ENCODE measurements around the gene DYNLT2B.
A peak's percentile ranks its signal among the peaks of the same experiment; 100 is the strongest.

Gene DYNLT2B

GRCh38 chr3:196292286-196292923 is 25.6 kb downstream of the DYNLT2B start:
- Histone ChIP-seq H3K4me3 (ENCODE audit: low read depth in 1 of 2, low read length in 2 of 2) (no peak overlapping the region), H3K36me3 (ENCODE audit: control insufficient read depth in 1 of 2, insufficient read depth in 2 of 2, low read length in 2 of 2) (no peaks in the 10 kb centered on the region), H3K27ac (ENCODE audit: low read length) (no peak overlapping the region), H3K9me3 (ENCODE audit: control insufficient read depth in 1 of 2, low read length in 2 of 2) (no peaks in the 10 kb centered on the region), H3K27me3 (ENCODE audit: low read depth, low read length) (no peaks in the 10 kb centered on the region), H3K4me1 (ENCODE audit: control insufficient read depth in 1 of 2, insufficient read depth in 2 of 2, low read length in 2 of 2) (no peaks in the 10 kb centered on the region)

DNA sequence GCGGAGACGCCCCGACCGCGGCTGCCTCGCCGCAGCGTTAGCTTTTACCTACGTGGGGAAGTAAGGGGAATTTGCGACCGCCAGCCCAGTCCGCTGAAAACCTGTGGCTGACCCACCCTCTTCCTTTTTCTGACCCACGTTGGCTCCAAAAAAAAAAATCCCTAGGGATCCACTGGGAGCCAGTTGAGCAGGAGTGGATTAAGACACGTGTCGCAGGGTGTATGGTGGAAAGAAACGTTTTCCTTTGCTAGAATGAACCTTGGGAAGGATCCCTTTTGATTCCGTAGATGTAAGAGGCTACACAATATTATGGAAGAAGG is 29.9 kb downstream of the DYNLT2B start:
- Histone ChIP-seq H3K4me1 (ENCODE audit: control insufficient read depth in 1 of 2, insufficient read depth in 2 of 2, low read length in 2 of 2) (peaks cover 0 to 20% of the 10 kb centered on the region in 2 donors), H3K36me3 (ENCODE audit: control insufficient read depth in 1 of 2, insufficient read depth in 2 of 2, low read length in 2 of 2) (no peaks in the 10 kb centered on the region), H3K9me3 (ENCODE audit: control insufficient read depth in 1 of 2, low read length in 2 of 2) (no peaks in the 10 kb centered on the region), H3K27ac (ENCODE audit: low read length) (peak overlapping the region; percentile 95), H3K4me3 (ENCODE audit: low read depth in 1 of 2, low read length in 2 of 2) (peak overlapping the region; percentile 93 to 98), H3K27me3 (ENCODE audit: low read depth, low read length) (no peaks in the 10 kb centered on the region)

- Histone ChIP-seq H3K4me1 (ENCODE audit: control insufficient read depth in 1 of 2, insufficient read depth in 2 of 2, low read length in 2 of 2) (peaks cover 0 to 20% of the 10 kb centered on the region in 2 donors), H3K4me3 (ENCODE audit: low read depth in 1 of 2, low read length in 2 of 2) (peak within 1 kb of the TSS; percentile 93 to 98), H3K9me3 (ENCODE audit: control insufficient read depth in 1 of 2, low read length in 2 of 2) (no peaks in the 10 kb centered on the region), H3K36me3 (ENCODE audit: control insufficient read depth in 1 of 2, insufficient read depth in 2 of 2, low read length in 2 of 2) (no peaks in the 10 kb centered on the region), H3K27me3 (ENCODE audit: low read depth, low read length) (no peaks in the 10 kb centered on the region), H3K27ac (ENCODE audit: low read length) (peak within 1 kb of the TSS; percentile 95)
Measured at GRCh38 chr3:196287440-196288140, 30.4 kb downstream of the DYNLT2B start, which contains the start of gene PCYT1A. TSS of gene PCYT1A (minus strand) at chr3:196287726. CDS start at chr3:196270531, 17,195 bp downstream.

DNA sequence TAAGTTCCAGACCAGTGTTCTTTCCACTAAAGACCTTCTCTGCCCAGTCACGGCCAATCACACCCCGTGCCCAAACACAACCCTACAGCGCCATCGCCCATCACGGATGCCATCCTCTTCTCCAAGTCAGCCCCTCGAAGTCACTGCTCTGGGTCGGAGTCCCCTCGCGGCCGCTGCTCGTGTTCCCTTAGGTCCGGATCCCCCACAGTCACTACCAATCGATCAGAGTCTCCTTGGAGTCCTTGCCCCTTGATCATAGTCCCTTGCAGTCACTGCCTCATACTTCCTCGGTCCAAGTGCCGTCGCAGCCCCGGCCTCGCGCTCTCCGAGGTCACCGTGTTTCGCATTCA is 31.0 kb downstream of the DYNLT2B start:
- Histone ChIP-seq H3K4me1 (ENCODE audit: control insufficient read depth in 1 of 2, insufficient read depth in 2 of 2, low read length in 2 of 2) (peaks cover 0 to 20% of the 10 kb centered on the region in 2 donors), H3K27ac (ENCODE audit: low read length) (peak overlapping the region; percentile 95)

DNA sequence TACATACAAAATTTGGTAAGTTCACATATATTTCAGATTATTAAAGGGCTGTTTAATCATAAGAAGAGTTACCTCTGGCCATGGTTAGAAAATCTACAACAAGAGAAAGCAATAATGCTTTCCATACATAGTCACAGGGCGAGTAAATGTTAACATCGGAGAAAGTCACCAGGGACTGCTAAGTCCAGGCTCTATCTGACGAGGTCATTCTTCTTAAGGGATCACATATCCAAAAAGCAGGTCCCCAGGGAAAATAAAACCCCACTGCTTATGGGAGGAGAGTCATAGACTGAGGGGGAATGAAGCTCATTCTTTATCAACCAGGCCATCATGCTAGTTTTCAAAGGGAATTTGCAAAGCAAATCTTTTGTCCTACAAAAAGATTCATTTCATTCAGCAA is 33.6 kb downstream of the DYNLT2B start:
- Histone ChIP-seq H3K36me3 (ENCODE audit: control insufficient read depth in 1 of 2, insufficient read depth in 2 of 2, low read length in 2 of 2) (no peaks in the 10 kb centered on the region), H3K9me3 (ENCODE audit: control insufficient read depth in 1 of 2, low read length in 2 of 2) (no peaks in the 10 kb centered on the region), H3K27me3 (ENCODE audit: low read depth, low read length) (no peaks in the 10 kb centered on the region), H3K4me3 (ENCODE audit: low read depth in 1 of 2, low read length in 2 of 2) (no peak overlapping the region), H3K27ac (ENCODE audit: low read length) (no peak overlapping the region), H3K4me1 (ENCODE audit: control insufficient read depth in 1 of 2, insufficient read depth in 2 of 2, low read length in 2 of 2) (peaks cover 3 to 21% of the 10 kb centered on the region in 2 donors)

More for the DNA sequence above, 31.0 kb downstream of the DYNLT2B start:
- Histone ChIP-seq H3K27me3 (ENCODE audit: low read depth, low read length) (no peaks in the 10 kb centered on the region), H3K9me3 (ENCODE audit: control insufficient read depth in 1 of 2, low read length in 2 of 2) (no peaks in the 10 kb centered on the region), H3K4me3 (ENCODE audit: low read depth in 1 of 2, low read length in 2 of 2) (peak overlapping the region; percentile 93 to 98), H3K36me3 (ENCODE audit: control insufficient read depth in 1 of 2, insufficient read depth in 2 of 2, low read length in 2 of 2) (no peaks in the 10 kb centered on the region)

DNA sequence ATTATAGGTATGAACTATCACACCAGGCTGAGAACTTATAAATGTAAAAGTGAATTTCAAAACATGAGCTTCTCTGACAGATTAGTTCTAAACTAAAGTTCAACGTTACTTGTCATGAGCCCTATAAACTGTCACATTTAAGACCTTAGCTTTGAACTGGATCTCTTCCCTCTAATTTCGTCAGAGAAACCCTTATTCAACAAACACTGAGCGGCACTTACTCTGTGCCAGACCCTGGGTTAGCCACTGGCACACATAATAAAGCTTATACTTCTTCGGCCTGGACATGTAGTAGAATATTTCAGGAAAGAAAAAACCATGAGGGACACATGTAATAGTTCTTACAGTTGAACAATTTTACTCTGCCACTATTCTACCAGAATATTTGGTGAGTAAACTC is 36.1 kb downstream of the DYNLT2B start:
- Histone ChIP-seq H3K27ac (ENCODE audit: low read length) (peak overlapping the region; percentile 21), H3K27me3 (ENCODE audit: low read depth, low read length) (no peaks in the 10 kb centered on the region), H3K4me3 (ENCODE audit: low read depth in 1 of 2, low read length in 2 of 2) (no peak overlapping the region), H3K36me3 (ENCODE audit: control insufficient read depth in 1 of 2, insufficient read depth in 2 of 2, low read length in 2 of 2) (no peaks in the 10 kb centered on the region), H3K9me3 (ENCODE audit: control insufficient read depth in 1 of 2, low read length in 2 of 2) (no peaks in the 10 kb centered on the region), H3K4me1 (ENCODE audit: control insufficient read depth in 1 of 2, insufficient read depth in 2 of 2, low read length in 2 of 2) (peaks cover 5 to 24% of the 10 kb centered on the region in 2 donors)

DNA sequence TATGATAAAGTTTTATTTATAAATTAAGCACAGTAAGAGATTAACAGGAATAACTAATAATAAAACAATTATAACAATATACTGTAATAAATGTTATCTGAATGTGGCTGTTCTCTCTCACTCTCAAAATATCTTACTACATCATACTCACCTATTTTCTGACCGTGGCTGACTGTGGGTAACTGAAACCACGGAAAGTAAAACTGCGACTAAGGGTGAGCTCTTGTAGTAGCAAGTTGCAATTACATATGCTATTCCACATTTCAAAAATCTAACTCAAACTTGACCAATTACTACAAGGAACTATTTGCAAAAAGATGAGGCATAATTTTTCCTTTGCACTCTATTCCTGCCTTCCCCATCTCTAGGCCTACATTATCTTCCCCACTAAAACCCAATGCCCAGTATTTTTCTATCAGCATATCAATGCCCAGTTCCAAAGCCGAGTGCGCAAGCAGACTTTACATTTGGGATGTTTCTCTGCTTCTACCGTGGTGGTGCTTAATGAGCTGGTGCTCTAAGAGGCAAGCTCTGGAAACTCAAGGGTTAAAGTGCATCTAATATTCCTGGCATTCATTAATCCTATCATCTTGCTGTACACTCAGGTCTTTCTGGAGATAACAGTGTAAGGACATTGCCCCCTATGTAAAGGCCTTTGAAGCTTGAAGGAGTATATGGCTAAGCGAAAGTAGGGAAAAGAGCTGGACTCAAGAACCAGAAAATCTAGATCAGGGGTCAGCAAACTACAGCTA is 37.2 kb downstream of the DYNLT2B start:
- Histone ChIP-seq H3K9me3 (ENCODE audit: control insufficient read depth in 1 of 2, low read length in 2 of 2) (no peaks in the 10 kb centered on the region), H3K27me3 (ENCODE audit: low read depth, low read length) (no peaks in the 10 kb centered on the region), H3K36me3 (ENCODE audit: control insufficient read depth in 1 of 2, insufficient read depth in 2 of 2, low read length in 2 of 2) (no peaks in the 10 kb centered on the region), H3K4me3 (ENCODE audit: low read depth in 1 of 2, low read length in 2 of 2) (no peak overlapping the region), H3K4me1 (ENCODE audit: control insufficient read depth in 1 of 2, insufficient read depth in 2 of 2, low read length in 2 of 2) (peaks cover 5 to 16% of the 10 kb centered on the region in 2 donors), H3K27ac (ENCODE audit: low read length) (no peak overlapping the region)

DNA sequence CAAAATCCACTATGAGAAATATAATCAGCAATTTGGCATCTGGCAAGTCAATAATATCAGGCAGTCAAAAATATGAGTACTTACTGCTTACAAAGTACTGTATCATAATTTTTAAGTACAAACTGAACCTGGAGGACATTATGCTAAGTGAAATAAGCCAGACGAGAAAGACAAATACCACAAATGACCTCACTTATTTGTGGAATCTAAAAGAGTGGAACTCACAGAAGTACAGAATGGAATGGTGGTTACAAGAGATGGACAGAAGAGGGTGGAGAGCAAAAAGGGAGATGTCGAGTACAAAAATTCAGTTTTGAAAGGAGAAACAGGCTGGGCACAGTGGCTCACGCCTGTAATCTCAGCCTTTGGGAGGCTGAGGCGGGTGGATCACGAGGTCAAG is 42.9 kb downstream of the DYNLT2B start:
- Histone ChIP-seq H3K27ac (ENCODE audit: low read length) (no peak overlapping the region), H3K27me3 (ENCODE audit: low read depth, low read length) (no peaks in the 10 kb centered on the region), H3K36me3 (ENCODE audit: control insufficient read depth in 1 of 2, insufficient read depth in 2 of 2, low read length in 2 of 2) (peaks cover 0 to 14% of the 10 kb centered on the region in 2 donors), H3K4me1 (ENCODE audit: control insufficient read depth in 1 of 2, insufficient read depth in 2 of 2, low read length in 2 of 2) (peaks cover 4 to 5% of the 10 kb centered on the region in 2 donors), H3K9me3 (ENCODE audit: control insufficient read depth in 1 of 2, low read length in 2 of 2) (no peaks in the 10 kb centered on the region), H3K4me3 (ENCODE audit: low read depth in 1 of 2, low read length in 2 of 2) (no peak overlapping the region)

DNA sequence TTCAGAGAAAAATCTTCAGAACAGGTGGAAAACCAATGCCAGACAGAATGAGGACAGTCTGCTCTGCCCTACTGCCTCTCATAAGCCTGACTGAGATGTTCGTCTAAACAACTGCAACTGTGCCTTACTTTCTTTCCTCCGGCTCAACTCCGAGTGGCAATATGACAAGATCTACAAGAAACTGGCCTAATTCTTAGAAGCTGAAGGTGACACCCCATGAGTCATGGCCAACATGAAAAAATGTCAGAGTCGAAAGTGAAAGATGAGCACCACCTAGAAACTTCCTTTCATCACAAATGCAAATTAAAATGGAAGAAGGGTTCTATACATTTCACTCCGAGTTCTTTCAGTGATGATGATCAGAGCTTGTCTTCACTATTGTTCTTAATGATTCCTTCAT is 43.5 kb downstream of the DYNLT2B start:
- peaks cover 4% of the 10 kb centered on the region in 2 donors for H3K4me1 ChIP-seq (ENCODE audit: control insufficient read depth in 1 of 2, insufficient read depth in 2 of 2, low read length in 2 of 2)
- H3K9me3 ChIP-seq (ENCODE audit: control insufficient read depth in 1 of 2, low read length in 2 of 2): no peaks in the 10 kb centered on the region
- H3K4me3 ChIP-seq (ENCODE audit: low read depth in 1 of 2, low read length in 2 of 2): no peak overlapping the region
- H3K36me3 ChIP-seq (ENCODE audit: control insufficient read depth in 1 of 2, insufficient read depth in 2 of 2, low read length in 2 of 2): peaks cover under 1 to 15% of the 10 kb centered on the region in 2 donors
- no peaks in the 10 kb centered on the region for H3K27me3 ChIP-seq (ENCODE audit: low read depth, low read length)
- no peak overlapping the region for H3K27ac ChIP-seq (ENCODE audit: low read length)

DNA sequence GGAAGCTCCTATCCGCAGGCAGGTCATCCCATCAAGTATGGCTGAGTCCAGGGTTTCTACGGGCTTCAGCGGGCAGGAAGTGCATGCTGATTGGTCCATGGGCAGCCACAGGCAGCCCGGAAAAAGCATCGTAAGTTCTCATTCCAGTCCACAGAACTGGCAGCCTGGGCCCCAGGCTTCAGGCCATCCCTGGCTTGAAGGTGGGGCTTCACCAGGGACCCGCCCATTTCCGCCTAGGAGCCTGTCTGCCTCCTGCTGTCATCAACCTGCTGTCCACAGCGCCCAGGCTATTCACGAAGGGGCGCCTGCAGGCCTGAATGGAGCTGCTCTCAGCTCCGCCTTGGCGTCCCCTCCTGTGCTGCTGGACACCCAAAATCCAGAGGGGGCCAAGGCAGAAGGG is 44.4 kb downstream of the DYNLT2B start:
- Histone ChIP-seq H3K4me3 (ENCODE audit: low read depth in 1 of 2, low read length in 2 of 2) (no peak overlapping the region), H3K9me3 (ENCODE audit: control insufficient read depth in 1 of 2, low read length in 2 of 2) (no peaks in the 10 kb centered on the region), H3K27ac (ENCODE audit: low read length) (no peak overlapping the region), H3K27me3 (ENCODE audit: low read depth, low read length) (no peaks in the 10 kb centered on the region), H3K36me3 (ENCODE audit: control insufficient read depth in 1 of 2, insufficient read depth in 2 of 2, low read length in 2 of 2) (peaks cover 8 to 17% of the 10 kb centered on the region in 2 donors), H3K4me1 (ENCODE audit: control insufficient read depth in 1 of 2, insufficient read depth in 2 of 2, low read length in 2 of 2) (no peaks in the 10 kb centered on the region)

- Histone ChIP-seq H3K4me1 (ENCODE audit: control insufficient read depth in 1 of 2, insufficient read depth in 2 of 2, low read length in 2 of 2) (no peaks in the 10 kb centered on the region), H3K36me3 (ENCODE audit: control insufficient read depth in 1 of 2, insufficient read depth in 2 of 2, low read length in 2 of 2) (peaks cover 12 to 20% of the 10 kb centered on the region in 2 donors), H3K4me3 (ENCODE audit: low read depth in 1 of 2, low read length in 2 of 2) (no peak overlapping the region), H3K27ac (ENCODE audit: low read length) (no peak overlapping the region), H3K27me3 (ENCODE audit: low read depth, low read length) (no peaks in the 10 kb centered on the region), H3K9me3 (ENCODE audit: control insufficient read depth in 1 of 2, low read length in 2 of 2) (no peaks in the 10 kb centered on the region)
Measured at GRCh38 chr3:196272826-196273225, 45.2 kb downstream of the DYNLT2B start.
